HepG2 (cell line): ENCODE data around the gene UAP1L1. TPM values are rescaled to one million over a fixed set of nuclear protein-coding genes. Genes with fewer than 3 reads are reported as not detected.

Source experiments
- CBX5 ChIP-seq: sonication (generic); formaldehyde crosslinking; IDR thresholded peaks from 2 replicates; pipeline ENCODE4 v1.4.0; 2020; ENCODE audit warnings: missing genetic modification reagents, borderline replicate concordance
- CENPX ChIP-seq: sonication (generic); formaldehyde crosslinking; IDR thresholded peaks from 2 replicates; pipeline ENCODE4 v1.9.0; 2021; ENCODE audit warnings: mild to moderate bottlenecking, missing genetic modification reagents, moderate library complexity
- FOXJ3 ChIP-seq: sonication (generic); formaldehyde crosslinking; IDR thresholded peaks from 2 replicates; pipeline ENCODE4 v1.4.0; 2020; ENCODE audit warnings: missing genetic modification reagents, mild to moderate bottlenecking, borderline replicate concordance
- FOXM1 ChIP-seq: sonication (generic); formaldehyde crosslinking; IDR thresholded peaks from 2 replicates; pipeline ENCODE4 v1.5.0; 2020; ENCODE audit warnings: missing genetic modification reagents
- HNRNPK ChIP-seq: fragments of 200-400 bp; formaldehyde crosslinking; IDR thresholded peaks from 2 replicates; pipeline ENCODE4 v1.6.1; 2018; ENCODE audit warnings: low read length, low read depth, moderate library complexity, mild to moderate bottlenecking; ENCODE audit not compliant: poor library complexity, severe bottlenecking
- KLF16 ChIP-seq, 2 experiments: sonication (generic) in 1 of 2; formaldehyde crosslinking in 1 of 2; IDR thresholded peaks; 2 replicates each; pipeline versions ENCODE4 v1.6.1 to v1.8.0; 2016 to 2023; ENCODE audit warnings: missing genetic modification reagents in 2 of 2, missing compliant biosample characterization in 1 of 2
- NFKBIZ ChIP-seq: IDR thresholded peaks from 2 replicates; pipeline ENCODE4 v1.6.1; 2018; ENCODE audit warnings: missing genetic modification reagents, missing compliant biosample characterization
- PHF5A ChIP-seq: IDR thresholded peaks from one replicate; pipeline ENCODE4 v1.6.1; 2018; ENCODE audit warnings: low read depth, missing genetic modification reagents; ENCODE audit not compliant: unreplicated experiment
- SALL2 ChIP-seq: sonication (generic); formaldehyde crosslinking; IDR thresholded peaks from 2 replicates; pipeline ENCODE4 v1.8.1; 2023; ENCODE audit warnings: mild to moderate bottlenecking, missing genetic modification reagents, inconsistent platforms
- SRSF1 ChIP-seq: fragments of 200-400 bp; formaldehyde crosslinking; optimal IDR thresholded peaks from 2 replicates; pipeline ENCODE3; 2017; ENCODE audit warnings: mild to moderate bottlenecking, low read depth, low read length, moderate library complexity
- TBX3 ChIP-seq: fragments of 450-650 bp; IDR thresholded peaks from 2 replicates; pipeline ENCODE4 v1.6.1; 2017; ENCODE audit warnings: antibody characterized with exemption, mild to moderate bottlenecking, inconsistent platforms, borderline replicate concordance
- ZBTB38 ChIP-seq: sonication (generic); formaldehyde crosslinking; IDR thresholded peaks from 2 replicates; pipeline ENCODE4 v1.5.1; 2020; ENCODE audit warnings: mild to moderate bottlenecking, missing genetic modification reagents
- ZBTB7B ChIP-seq: sonication (generic); formaldehyde crosslinking; IDR thresholded peaks from 2 replicates; pipeline ENCODE4 v1.4.0; 2020; ENCODE audit warnings: missing genetic modification reagents
- ZNF121 ChIP-seq: sonication (generic); formaldehyde crosslinking; IDR thresholded peaks from 2 replicates; pipeline ENCODE4 v1.5.0; 2020; ENCODE audit warnings: mild to moderate bottlenecking, missing genetic modification reagents
- ZNF136 ChIP-seq: sonication (generic); formaldehyde crosslinking; IDR thresholded peaks from 2 replicates; pipeline ENCODE4 v1.8.1; 2022; ENCODE audit warnings: low read depth, mild to moderate bottlenecking, moderate library complexity, missing genetic modification reagents
- ZNF329 ChIP-seq: sonication (generic); formaldehyde crosslinking; IDR thresholded peaks from 2 replicates; pipeline ENCODE4 v1.9.0; 2021; ENCODE audit warnings: low read depth, mild to moderate bottlenecking, missing genetic modification reagents
- ZNF446 ChIP-seq: sonication (generic); formaldehyde crosslinking; IDR thresholded peaks from 2 replicates; pipeline ENCODE4 v1.5.0; 2020; ENCODE audit warnings: mild to moderate bottlenecking, missing genetic modification reagents
- ZNF570 ChIP-seq: sonication (generic); formaldehyde crosslinking; IDR thresholded peaks from 2 replicates; pipeline ENCODE4 v1.4.0; 2020; ENCODE audit warnings: mild to moderate bottlenecking, missing genetic modification reagents, borderline replicate concordance
- ZNF749 ChIP-seq: sonication (generic); formaldehyde crosslinking; IDR thresholded peaks from 2 replicates; pipeline ENCODE4 v1.8.0; 2022; ENCODE audit warnings: mild to moderate bottlenecking, missing genetic modification reagents, moderate library complexity, borderline replicate concordance
- ZNF775 ChIP-seq: sonication (generic); formaldehyde crosslinking; IDR thresholded peaks from 2 replicates; pipeline ENCODE4 v1.4.0; 2020; ENCODE audit warnings: missing genetic modification reagents, mild to moderate bottlenecking, moderate library complexity, borderline replicate concordance
- polyA plus RNA-seq, 8 experiments: library from polyadenylated mRNA; depleted of rRNA in 3 of 8; stranded (reverse) in 7 of 8; unstranded in 1 of 8; fragments of >200 nt; fragmentation: Illumina TruSeq in 4 of 8; extraction: Trizol in 4 of 8; gene quantifications; 2 replicates each; pipeline versions ENCODE4 v1.2.1 to v1.2.3, GENCODE V29; 2011 to 2016; ENCODE audit warnings: low read depth in 4 of 8, missing spikeins in 1 of 8, mixed read lengths in 1 of 8; ENCODE audit not compliant: insufficient read depth in 1 of 8
- total RNA-seq, 5 experiments: library from RNA; depleted of rRNA; stranded (reverse); fragments of >200 nt; fragmentation: Illumina TruSeq; extraction: Trizol; gene quantifications; 2 replicates each; pipeline ENCODE4 v1.2.3, GENCODE V29; 2016; ENCODE audit warnings: low read depth in 1 of 5
- TF ChIP-seq, protein P1 (sequence below): fragments of 450-650 bp; IDR thresholded peaks from 2 replicates; pipeline ENCODE4 v1.6.1; 2017
- TF ChIP-seq, protein P2 (sequence below): sonication (generic); formaldehyde crosslinking; IDR thresholded peaks from 2 replicates; pipeline ENCODE4 v1.5.0; 2020; ENCODE audit warnings: missing genetic modification reagents, mild to moderate bottlenecking, borderline replicate concordance
- TF ChIP-seq, protein P3 (sequence below): IDR thresholded peaks from 2 replicates; pipeline ENCODE4 v1.6.1; 2016; ENCODE audit warnings: low read depth

The UAP1L1 gene
- total and polyA plus RNA-seq, 2 of the 13 experiments (the other 11 are each of a cell fraction or from before 2014, with no cell fraction given): 5.4 to 6.4 TPM

DNA sequence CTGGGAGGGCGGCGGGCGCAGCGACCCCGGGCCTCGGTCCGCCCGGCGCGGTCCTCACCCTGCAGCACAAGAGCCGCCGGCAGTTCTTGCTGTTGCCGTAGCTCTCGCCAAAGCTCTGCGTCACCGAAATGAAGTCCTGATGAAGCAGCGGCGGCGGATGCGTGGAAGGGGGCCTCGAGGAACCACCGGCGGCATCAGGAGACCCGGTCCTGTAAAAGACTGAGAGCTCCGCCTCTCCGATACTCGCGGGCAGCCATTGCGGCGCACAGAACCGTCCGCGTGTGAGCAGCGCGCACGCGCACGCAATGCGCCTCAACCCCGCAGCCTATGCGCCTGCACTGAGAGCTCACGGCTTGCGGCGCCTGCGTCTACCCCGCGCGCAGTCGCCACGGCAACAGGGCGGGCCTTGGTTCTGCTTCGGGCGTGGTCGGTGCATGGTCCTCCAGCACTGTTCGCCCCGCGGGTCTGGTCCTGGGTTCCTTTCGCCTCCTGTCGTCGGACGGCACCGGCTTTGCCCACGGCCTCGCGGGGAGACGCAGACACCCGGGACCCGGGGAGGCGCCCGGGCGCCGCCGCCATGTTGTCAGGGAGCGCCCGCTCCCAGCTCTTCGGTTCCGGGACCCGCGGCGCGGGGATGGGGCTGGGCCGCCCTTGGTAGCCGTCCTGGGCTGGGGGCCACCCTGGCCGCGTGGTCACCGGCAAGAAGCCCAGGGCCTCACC lies 52.3 kb downstream of the UAP1L1 start (continued):
- TF ChIP-seq, protein P1, sequence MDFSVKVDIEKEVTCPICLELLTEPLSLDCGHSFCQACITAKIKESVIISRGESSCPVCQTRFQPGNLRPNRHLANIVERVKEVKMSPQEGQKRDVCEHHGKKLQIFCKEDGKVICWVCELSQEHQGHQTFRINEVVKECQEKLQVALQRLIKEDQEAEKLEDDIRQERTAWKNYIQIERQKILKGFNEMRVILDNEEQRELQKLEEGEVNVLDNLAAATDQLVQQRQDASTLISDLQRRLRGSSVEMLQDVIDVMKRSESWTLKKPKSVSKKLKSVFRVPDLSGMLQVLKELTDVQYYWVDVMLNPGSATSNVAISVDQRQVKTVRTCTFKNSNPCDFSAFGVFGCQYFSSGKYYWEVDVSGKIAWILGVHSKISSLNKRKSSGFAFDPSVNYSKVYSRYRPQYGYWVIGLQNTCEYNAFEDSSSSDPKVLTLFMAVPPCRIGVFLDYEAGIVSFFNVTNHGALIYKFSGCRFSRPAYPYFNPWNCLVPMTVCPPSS: no peak
- TF ChIP-seq, protein P2, sequence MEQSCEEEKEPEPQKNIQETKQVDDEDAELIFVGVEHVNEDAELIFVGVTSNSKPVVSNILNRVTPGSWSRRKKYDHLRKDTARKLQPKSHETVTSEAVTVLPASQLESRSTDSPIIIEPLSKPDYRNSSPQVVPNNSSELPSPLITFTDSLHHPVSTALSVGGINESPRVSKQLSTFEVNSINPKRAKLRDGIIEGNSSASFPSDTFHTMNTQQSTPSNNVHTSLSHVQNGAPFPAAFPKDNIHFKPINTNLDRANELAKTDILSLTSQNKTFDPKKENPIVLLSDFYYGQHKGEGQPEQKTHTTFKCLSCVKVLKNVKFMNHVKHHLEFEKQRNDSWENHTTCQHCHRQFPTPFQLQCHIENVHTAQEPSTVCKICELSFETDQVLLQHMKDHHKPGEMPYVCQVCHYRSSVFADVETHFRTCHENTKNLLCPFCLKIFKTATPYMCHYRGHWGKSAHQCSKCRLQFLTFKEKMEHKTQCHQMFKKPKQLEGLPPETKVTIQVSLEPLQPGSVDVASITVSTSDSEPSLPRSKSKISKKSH: peak; percentile 64; the same call in 1 of the 2 replicates
- no peak for TF ChIP-seq ZNF775
- 0 out of 2 replicates have a peak, but pooled peaks have one; percentile 60 for TF ChIP-seq SALL2
- TF ChIP-seq, protein P3, sequence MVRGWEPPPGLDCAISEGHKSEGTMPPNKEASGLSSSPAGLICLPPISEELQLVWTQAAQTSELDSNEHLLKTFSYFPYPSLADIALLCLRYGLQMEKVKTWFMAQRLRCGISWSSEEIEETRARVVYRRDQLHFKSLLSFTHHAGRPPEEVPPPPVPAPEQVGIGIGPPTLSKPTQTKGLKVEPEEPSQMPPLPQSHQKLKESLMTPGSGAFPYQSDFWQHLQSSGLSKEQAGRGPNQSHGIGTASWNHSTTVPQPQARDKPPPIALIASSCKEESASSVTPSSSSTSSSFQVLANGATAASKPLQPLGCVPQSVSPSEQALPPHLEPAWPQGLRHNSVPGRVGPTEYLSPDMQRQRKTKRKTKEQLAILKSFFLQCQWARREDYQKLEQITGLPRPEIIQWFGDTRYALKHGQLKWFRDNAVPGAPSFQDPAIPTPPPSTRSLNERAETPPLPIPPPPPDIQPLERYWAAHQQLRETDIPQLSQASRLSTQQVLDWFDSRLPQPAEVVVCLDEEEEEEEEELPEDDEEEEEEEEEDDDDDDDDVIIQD (CRISPR knock-in tag): no peak
- no peak; the same call in none of the 2 replicates for TF ChIP-seq ZNF446
- no peak; the same call in 1 of the 2 replicates for TF ChIP-seq NFKBIZ (CRISPR knock-in tag)
- no peak for TF ChIP-seq ZBTB7B (CRISPR knock-in tag)
- TF ChIP-seq SRSF1: no peak
- TF ChIP-seq HNRNPK: no peak
- 0 out of 2 replicates have a peak, but pooled peaks have one; percentile 0 for TF ChIP-seq ZNF570 (CRISPR knock-in tag)
- TF ChIP-seq CBX5 (CRISPR knock-in tag): no peak; the same call in 1 of the 2 replicates
- TF ChIP-seq ZNF749 (CRISPR knock-in tag): peak; percentile 90
- TF ChIP-seq FOXM1 (CRISPR knock-in tag): no peak
- no peak; a peak in 1 of 4 replicates for TF ChIP-seq KLF16 (CRISPR knock-in tag; IDR thresholded peaks at IDR 0.05)
- no peak for TF ChIP-seq CENPX (CRISPR knock-in tag)
- TF ChIP-seq TBX3: no peak
- peak; percentile 67; the same call in 1 of the 2 replicates for TF ChIP-seq ZNF136 (CRISPR knock-in tag)
- TF ChIP-seq PHF5A (CRISPR knock-in tag): no peak
- TF ChIP-seq ZBTB38 (CRISPR knock-in tag): no peak
- TF ChIP-seq FOXJ3 (CRISPR knock-in tag): no peak
- 0 out of 2 replicates have a peak, but pooled peaks have one; percentile 45 for TF ChIP-seq ZNF329 (CRISPR knock-in tag)
- TF ChIP-seq ZNF121 (CRISPR knock-in tag): no peak; the same call in 1 of the 2 replicates
